GM12864 (cell line): ENCODE data around the gene NEDD8.
"Not testable (repeated sequence)": the region's sequence is repeated elsewhere in the genome, so short reads cannot be mapped to it uniquely, and the experiment has no call there.

Experiments used
- DNase-seq: peaks from one replicate; pipeline ENCODE4 v3.0.0-alpha.2; 2011; ENCODE audit warnings: low read depth
- H3K4me3 ChIP-seq: 2 replicates; pipeline ENCODE4 v1.5.1; 2011; ENCODE audit warnings: mild to moderate bottlenecking, low read depth, low read length, control low read depth
- TF ChIP-seq, protein P1 (sequence below): IDR thresholded peaks from 2 replicates; pipeline ENCODE4 v1.5.1; 2011; ENCODE audit warnings: low read depth, mild to moderate bottlenecking, moderate library complexity, low read length, control low read depth, inconsistent platforms; ENCODE audit errors: missing control alignments

NEDD8 gene

DNA sequence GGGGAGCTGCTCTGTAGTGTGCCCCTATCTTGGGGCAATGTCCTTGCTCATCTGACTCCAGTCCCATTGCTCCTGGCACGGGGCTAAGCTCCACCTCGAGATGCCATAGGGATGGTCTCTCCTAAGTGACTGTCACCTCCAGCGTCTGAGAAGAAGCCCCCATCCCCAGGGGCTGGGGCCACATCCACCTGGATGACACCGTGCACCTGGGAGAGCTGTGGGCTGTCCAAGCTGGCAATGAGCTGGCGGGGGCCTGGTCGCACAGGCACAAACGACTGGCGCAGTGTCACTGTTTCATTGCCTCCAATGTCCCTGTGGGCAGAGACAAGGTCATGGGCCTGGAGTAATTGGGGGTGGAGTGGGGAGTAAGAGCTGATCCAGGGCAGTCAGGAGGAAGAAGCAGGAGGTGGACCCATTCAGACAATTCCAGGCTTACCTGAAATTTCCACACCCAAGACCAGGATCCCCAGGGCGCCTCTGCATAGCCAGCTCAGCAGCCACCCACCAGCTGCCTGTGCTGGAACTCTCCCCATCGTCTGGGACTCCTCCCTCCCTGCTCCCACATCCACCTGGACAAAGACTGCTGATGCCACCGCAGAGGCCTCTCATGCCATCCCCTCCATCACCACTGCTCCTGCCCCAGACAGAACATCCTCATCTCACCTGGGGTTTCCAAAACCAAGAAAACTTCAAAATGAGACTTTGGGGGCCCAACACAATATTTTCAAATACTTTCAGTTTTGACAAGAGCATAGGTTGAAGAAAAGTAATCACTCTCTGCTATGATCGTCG is 17.3 kb upstream of the NEDD8 start:
- H3K4me3 ChIP-seq, result no peak overlapping the region
- no peak for DNase-seq
- TF ChIP-seq, protein P1, sequence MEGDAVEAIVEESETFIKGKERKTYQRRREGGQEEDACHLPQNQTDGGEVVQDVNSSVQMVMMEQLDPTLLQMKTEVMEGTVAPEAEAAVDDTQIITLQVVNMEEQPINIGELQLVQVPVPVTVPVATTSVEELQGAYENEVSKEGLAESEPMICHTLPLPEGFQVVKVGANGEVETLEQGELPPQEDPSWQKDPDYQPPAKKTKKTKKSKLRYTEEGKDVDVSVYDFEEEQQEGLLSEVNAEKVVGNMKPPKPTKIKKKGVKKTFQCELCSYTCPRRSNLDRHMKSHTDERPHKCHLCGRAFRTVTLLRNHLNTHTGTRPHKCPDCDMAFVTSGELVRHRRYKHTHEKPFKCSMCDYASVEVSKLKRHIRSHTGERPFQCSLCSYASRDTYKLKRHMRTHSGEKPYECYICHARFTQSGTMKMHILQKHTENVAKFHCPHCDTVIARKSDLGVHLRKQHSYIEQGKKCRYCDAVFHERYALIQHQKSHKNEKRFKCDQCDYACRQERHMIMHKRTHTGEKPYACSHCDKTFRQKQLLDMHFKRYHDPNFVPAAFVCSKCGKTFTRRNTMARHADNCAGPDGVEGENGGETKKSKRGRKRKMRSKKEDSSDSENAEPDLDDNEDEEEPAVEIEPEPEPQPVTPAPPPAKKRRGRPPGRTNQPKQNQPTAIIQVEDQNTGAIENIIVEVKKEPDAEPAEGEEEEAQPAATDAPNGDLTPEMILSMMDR, result no peak

DNA sequence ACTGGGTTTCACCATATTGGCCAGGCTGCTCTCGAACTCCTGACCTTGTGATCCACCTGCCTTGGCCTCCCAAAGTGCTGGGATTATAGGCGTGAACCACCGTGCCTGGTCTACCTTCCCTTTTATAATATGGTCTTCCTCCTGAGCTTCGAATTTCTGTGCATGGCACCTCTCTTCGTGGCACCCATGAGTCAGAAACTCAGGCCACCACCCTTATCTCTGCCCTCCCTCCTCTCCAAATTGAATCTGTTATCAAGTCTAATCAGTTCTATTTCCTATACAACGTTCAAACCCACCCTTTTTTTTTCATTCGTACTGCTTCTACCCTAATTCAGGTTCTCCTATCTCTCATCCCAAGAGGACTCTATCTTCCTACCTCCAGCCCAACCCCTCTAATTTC is 15.3 kb upstream of the NEDD8 start:
- H3K4me3 ChIP-seq, result no peak overlapping the region
- TF ChIP-seq, protein P1, result no peak
- DNase-seq, result no peak

DNA sequence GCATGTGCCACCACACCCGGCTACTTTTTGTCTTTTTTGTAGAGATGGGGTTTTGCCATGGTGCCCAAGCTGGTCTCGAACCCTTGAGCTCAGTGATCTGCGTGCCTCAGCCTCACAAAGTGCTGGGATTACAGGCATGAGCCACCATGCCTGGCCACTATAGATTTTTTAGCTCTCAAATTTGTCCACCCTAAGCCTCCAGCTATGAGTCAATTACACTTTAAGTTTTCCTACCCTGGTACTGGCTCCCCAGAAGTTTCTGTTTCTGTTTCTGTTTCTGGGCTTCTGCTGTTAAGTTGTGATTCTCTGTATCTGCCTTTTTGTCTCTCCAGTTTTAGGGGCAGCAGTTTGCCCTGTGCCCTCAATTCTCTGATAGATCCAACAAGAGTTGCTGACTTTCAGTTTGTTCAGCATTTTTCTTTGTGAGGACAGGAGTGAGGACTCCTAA is 14.6 kb upstream of the NEDD8 start:
- H3K4me3 ChIP-seq, result no peak overlapping the region; the same call in 1 of the 2 replicates
- TF ChIP-seq, protein P1, result no peak
- no peak for DNase-seq

DNA sequence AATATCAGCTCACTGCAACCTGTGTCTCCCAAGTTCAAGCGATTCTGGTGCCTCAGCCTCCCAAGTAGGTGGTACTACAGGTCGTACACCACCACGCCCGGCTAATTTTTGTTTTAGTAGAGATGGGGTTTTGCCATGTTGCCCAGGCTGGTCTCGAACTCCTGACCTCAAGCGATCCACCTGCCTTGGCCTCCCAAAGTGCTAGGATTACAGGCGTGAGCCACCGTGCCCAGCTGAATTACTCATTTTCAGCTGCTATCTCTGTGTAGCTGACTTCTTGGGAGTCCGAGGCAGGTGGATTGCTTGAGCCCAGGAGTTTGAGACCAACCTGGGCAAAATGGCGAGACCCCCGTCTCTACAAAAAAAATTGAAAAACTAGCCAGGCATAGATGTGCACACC is 13.2 kb upstream of the NEDD8 start:
- not testable (repeated sequence) for DNase-seq, H3K4me3 ChIP-seq

DNA sequence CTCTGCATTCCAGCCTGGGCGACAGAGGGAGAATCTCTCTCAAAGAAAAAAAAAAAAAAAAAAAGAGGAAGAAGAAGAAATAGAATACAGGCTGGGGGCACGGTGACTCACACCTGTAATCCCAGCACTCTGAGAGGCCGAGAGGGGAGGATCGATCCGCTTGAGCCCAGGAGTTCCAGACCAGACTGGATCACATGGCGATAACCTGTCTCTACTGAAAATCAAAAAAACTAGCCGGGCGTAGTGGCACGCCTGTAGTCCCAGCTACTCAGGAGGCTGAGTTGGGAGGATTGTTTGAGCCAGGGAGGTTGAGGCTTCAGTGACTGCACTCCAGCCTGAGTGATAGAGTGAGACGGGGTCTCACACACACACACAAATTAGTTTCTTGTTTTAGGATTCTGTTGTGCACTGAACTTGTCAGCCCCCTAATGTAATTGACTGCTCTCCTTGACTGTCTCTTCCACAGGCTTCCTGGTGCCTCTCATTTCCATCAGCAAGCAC is 11.2 kb upstream of the NEDD8 start:
- DNase-seq, result no peak
- TF ChIP-seq, protein P1, result no peak

DNA sequence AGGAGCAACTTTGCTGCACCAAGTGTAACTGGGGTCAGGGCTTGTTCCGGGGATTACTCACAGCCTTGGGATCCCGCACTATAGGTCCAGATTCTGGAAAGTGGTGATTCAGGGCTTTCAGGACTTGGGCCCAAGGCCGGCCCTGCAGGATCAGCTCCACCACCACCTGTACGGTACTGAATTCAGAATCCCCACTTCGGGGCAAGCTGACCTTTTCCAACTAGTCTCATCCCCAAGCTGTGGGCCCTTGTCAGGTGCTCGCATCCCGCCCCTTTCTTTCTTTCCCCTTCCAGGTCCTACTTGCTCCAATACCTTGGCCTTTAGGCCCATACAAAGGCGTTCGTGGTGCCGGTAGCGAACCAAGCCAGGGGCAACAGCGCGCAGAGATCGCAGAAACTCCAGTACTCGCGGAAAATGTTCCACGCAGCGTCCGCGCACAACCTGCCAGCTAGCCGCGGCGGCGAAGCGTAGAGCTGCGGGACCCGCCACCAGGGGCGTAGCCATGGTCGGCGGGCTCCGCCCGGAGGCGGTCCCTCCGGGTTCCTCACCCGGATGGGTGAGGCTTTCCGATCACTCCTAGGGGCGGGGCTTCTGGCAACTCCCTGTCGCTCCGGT is 9.8 kb upstream of the NEDD8 start:
- TF ChIP-seq, protein P1, result peak; percentile 61
- H3K4me3 ChIP-seq, result peak overlapping the region; percentile 71
- DNase-seq, result peak; percentile 69

More for the DNA sequence above, 11.2 kb upstream of the NEDD8 start:
- peak overlapping the region; percentile 71 for H3K4me3 ChIP-seq

DNA sequence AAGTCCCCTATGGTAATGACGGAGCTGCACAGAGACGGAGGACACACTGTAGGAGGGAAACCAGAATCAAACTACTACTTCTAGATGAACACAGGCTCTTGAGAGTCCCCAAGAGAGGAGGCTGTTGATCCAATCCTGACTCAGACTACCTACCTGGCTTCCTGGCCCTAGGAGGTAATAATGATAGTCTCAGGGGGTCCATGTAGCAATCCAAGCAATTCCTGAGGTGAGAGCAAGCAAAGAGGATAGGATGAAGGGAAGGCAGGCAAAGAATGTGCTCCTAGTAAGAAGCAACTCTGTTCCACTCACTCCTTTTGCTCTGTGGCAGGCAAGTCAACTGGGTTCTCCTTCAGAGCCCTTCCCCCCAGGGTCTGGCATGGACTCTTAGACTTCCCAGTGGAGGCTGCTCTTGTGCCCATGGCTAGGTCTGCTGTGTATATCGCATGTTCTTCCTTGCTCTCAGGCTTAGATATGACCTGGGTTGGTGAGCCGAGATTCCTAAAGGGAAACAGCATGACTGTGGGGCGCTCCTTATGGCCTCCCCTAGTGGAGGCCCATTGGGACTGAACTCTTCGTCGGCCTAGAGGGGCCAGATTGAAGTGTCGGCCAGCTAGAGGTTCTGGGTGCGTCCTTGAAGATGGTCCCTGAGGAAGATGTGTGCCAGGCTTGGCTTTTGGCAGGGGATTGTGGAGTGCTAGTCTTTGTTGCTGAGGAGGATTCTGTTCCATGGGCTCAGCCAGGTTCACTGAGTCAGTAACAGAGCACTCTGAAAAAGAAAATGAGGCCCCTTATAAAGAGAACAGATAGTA is 8.1 kb upstream of the NEDD8 start:
- TF ChIP-seq, protein P1, result no peak
- no peak for DNase-seq
- no peak overlapping the region for H3K4me3 ChIP-seq
